ENCODE measurements around the gene CEP89.

DNA sequence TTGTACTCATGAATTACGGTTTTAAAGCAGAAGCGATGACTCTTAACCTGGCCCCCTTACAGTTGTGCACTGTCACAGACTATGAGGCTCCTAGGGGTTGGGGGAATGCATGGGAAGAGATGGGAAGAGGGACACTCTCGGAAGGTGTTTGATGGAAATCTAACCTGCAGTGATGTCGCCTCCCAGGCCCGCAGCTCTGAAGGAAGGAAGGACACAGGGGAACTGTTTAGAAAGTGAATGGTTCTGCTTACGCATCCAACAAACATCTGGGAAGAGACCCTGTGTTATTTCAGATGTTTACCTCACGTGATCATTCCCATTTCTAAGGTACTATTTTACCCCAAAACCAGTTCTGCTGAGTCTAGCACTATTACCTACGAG is 54.2 kb downstream of the CEP89 start:
- TF ChIP-seq, protein P1, sequence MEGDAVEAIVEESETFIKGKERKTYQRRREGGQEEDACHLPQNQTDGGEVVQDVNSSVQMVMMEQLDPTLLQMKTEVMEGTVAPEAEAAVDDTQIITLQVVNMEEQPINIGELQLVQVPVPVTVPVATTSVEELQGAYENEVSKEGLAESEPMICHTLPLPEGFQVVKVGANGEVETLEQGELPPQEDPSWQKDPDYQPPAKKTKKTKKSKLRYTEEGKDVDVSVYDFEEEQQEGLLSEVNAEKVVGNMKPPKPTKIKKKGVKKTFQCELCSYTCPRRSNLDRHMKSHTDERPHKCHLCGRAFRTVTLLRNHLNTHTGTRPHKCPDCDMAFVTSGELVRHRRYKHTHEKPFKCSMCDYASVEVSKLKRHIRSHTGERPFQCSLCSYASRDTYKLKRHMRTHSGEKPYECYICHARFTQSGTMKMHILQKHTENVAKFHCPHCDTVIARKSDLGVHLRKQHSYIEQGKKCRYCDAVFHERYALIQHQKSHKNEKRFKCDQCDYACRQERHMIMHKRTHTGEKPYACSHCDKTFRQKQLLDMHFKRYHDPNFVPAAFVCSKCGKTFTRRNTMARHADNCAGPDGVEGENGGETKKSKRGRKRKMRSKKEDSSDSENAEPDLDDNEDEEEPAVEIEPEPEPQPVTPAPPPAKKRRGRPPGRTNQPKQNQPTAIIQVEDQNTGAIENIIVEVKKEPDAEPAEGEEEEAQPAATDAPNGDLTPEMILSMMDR (IDR thresholded peaks at IDR 0.05): no peak
- no peak for TF ChIP-seq POLR2A (IDR thresholded peaks at IDR 0.05)
